SH-SY5Y (cell line): ENCODE measurements around the gene HAUS8.

ENCODE experiments used
- GATA2 ChIP-seq: IDR thresholded peaks from 2 replicates; pipeline ENCODE4 v1.6.1; 2011; ENCODE audit warnings: mild to moderate bottlenecking, low read depth, low read length
- GATA3 ChIP-seq: IDR thresholded peaks from 2 replicates; pipeline ENCODE4 v1.6.1; 2011; ENCODE audit warnings: low read depth, mild to moderate bottlenecking, low read length, moderate library complexity

- TF ChIP-seq GATA2 (no peak), GATA3 (no peak)
Measured at GRCh38 chr19:17022738-17023137, 52.5 kb downstream of the HAUS8 start.
